ENCODE data around the gene ZMIZ1. TPM values are rescaled to one million over a fixed set of nuclear protein-coding genes. Genes with fewer than 3 reads are reported as not detected.

ZMIZ1 gene
- total RNA-seq, 1 donor from 2014 or later = 11.5 TPM

GRCh38 chr10:79220307-79220706, 151.5 kb downstream of the ZMIZ1 start:
- H3K27me3 ChIP-seq (ENCODE audit: control insufficient read depth in 3 of 3, insufficient read depth in 3 of 3, low read length in 3 of 3) = no peaks in the 10 kb centered on the region
- peak overlapping the region in 1 of 3 donors; percentile 4 for H3K9ac ChIP-seq (ENCODE audit: low read depth in 1 of 3, low read length in 3 of 3)
- peaks cover 24 to 39% (median 27%) of the 10 kb centered on the region in 3 donors for H3K36me3 ChIP-seq (ENCODE audit: control insufficient read depth in 3 of 3, insufficient read depth in 3 of 3, low read length in 3 of 3)
- H3K4me3 ChIP-seq (ENCODE audit: low read length in 3 of 3) = no peak overlapping the region
- peaks cover 34 to 58% (median 50%) of the 10 kb centered on the region in 3 donors for H3K4me1 ChIP-seq (ENCODE audit: control insufficient read depth in 3 of 3, insufficient read depth in 3 of 3, low read length in 3 of 3)
- H3K9me3 ChIP-seq (ENCODE audit: control insufficient read depth in 3 of 3, low read length in 3 of 3) = no peaks in the 10 kb centered on the region
- no peak overlapping the region for H3K27ac ChIP-seq (ENCODE audit: low read depth, low read length)

- peak overlapping the region in 1 of 3 donors; percentile 1 for H3K4me3 ChIP-seq (ENCODE audit: low read length in 3 of 3)
- peaks cover 34 to 58% (median 50%) of the 10 kb centered on the region in 3 donors for H3K4me1 ChIP-seq (ENCODE audit: control insufficient read depth in 3 of 3, insufficient read depth in 3 of 3, low read length in 3 of 3)
- H3K9me3 ChIP-seq (ENCODE audit: control insufficient read depth in 3 of 3, low read length in 3 of 3) = no peaks in the 10 kb centered on the region
- peak overlapping the region in 1 of 3 donors; percentile 16 for H3K9ac ChIP-seq (ENCODE audit: low read depth in 1 of 3, low read length in 3 of 3)
- peak overlapping the region; percentile 60 for H3K27ac ChIP-seq (ENCODE audit: low read depth, low read length)
- no peaks in the 10 kb centered on the region for H3K27me3 ChIP-seq (ENCODE audit: control insufficient read depth in 3 of 3, insufficient read depth in 3 of 3, low read length in 3 of 3)
- H3K36me3 ChIP-seq (ENCODE audit: control insufficient read depth in 3 of 3, insufficient read depth in 3 of 3, low read length in 3 of 3) = peaks cover 20 to 33% (median 21%) of the 10 kb centered on the region in 3 donors
Measured at GRCh38 chr10:79221110-79222051, 152.6 kb downstream of the ZMIZ1 start.

- H3K27me3 ChIP-seq (ENCODE audit: control insufficient read depth in 3 of 3, insufficient read depth in 3 of 3, low read length in 3 of 3) = no peaks in the 10 kb centered on the region
- no peak overlapping the region for H3K4me3 ChIP-seq (ENCODE audit: low read length in 3 of 3)
- peaks cover 14 to 27% (median 15%) of the 10 kb centered on the region in 3 donors for H3K36me3 ChIP-seq (ENCODE audit: control insufficient read depth in 3 of 3, insufficient read depth in 3 of 3, low read length in 3 of 3)
- peaks cover 34 to 58% (median 50%) of the 10 kb centered on the region in 3 donors for H3K4me1 ChIP-seq (ENCODE audit: control insufficient read depth in 3 of 3, insufficient read depth in 3 of 3, low read length in 3 of 3)
- peak overlapping the region; percentile 60 for H3K27ac ChIP-seq (ENCODE audit: low read depth, low read length)
- no peaks in the 10 kb centered on the region for H3K9me3 ChIP-seq (ENCODE audit: control insufficient read depth in 3 of 3, low read length in 3 of 3)
- H3K9ac ChIP-seq (ENCODE audit: low read depth in 1 of 3, low read length in 3 of 3) = peak overlapping the region in 2 of 3 donors; percentile 16 to 23
Measured at GRCh38 chr10:79222186-79222585, 153.4 kb downstream of the ZMIZ1 start.

- Histone ChIP-seq H3K9me3 (ENCODE audit: control insufficient read depth in 3 of 3, low read length in 3 of 3) (no peaks in the 10 kb centered on the region), H3K4me1 (ENCODE audit: control insufficient read depth in 3 of 3, insufficient read depth in 3 of 3, low read length in 3 of 3) (peaks cover 34 to 60% (median 50%) of the 10 kb centered on the region in 3 donors), H3K4me3 (ENCODE audit: low read length in 3 of 3) (no peak overlapping the region), H3K9ac (ENCODE audit: low read depth in 1 of 3, low read length in 3 of 3) (peak overlapping the region in 2 of 3 donors; percentile 23 to 25), H3K36me3 (ENCODE audit: control insufficient read depth in 3 of 3, insufficient read depth in 3 of 3, low read length in 3 of 3) (peaks cover 14 to 19% (median 15%) of the 10 kb centered on the region in 3 donors), H3K27ac (ENCODE audit: low read depth, low read length) (peak overlapping the region; percentile 64), H3K27me3 (ENCODE audit: control insufficient read depth in 3 of 3, insufficient read depth in 3 of 3, low read length in 3 of 3) (no peaks in the 10 kb centered on the region)
Measured at GRCh38 chr10:79223091-79224048, 154.6 kb downstream of the ZMIZ1 start.

- H3K27ac ChIP-seq (ENCODE audit: low read depth, low read length) = no peak overlapping the region
Measured at GRCh38 chr10:79224263-79224949, 155.6 kb downstream of the ZMIZ1 start.

GRCh38 chr10:79224992-79225391, 156.2 kb downstream of the ZMIZ1 start:
- Histone ChIP-seq H3K9me3 (ENCODE audit: control insufficient read depth in 3 of 3, low read length in 3 of 3) (no peaks in the 10 kb centered on the region), H3K4me3 (ENCODE audit: low read length in 3 of 3) (no peak overlapping the region), H3K27me3 (ENCODE audit: control insufficient read depth in 3 of 3, insufficient read depth in 3 of 3, low read length in 3 of 3) (no peaks in the 10 kb centered on the region), H3K36me3 (ENCODE audit: control insufficient read depth in 3 of 3, insufficient read depth in 3 of 3, low read length in 3 of 3) (peaks cover 17 to 22% (median 19%) of the 10 kb centered on the region in 3 donors), H3K9ac (ENCODE audit: low read depth in 1 of 3, low read length in 3 of 3) (no peak overlapping the region), H3K4me1 (ENCODE audit: control insufficient read depth in 3 of 3, insufficient read depth in 3 of 3, low read length in 3 of 3) (peaks cover 33 to 59% (median 50%) of the 10 kb centered on the region in 3 donors), H3K27ac (ENCODE audit: low read depth, low read length) (no peak overlapping the region)

More at GRCh38 chr10:79224263-79224949, 155.6 kb downstream of the ZMIZ1 start:
- Histone ChIP-seq H3K9ac (ENCODE audit: low read depth in 1 of 3, low read length in 3 of 3) (no peak overlapping the region), H3K27me3 (ENCODE audit: control insufficient read depth in 3 of 3, insufficient read depth in 3 of 3, low read length in 3 of 3) (no peaks in the 10 kb centered on the region), H3K4me1 (ENCODE audit: control insufficient read depth in 3 of 3, insufficient read depth in 3 of 3, low read length in 3 of 3) (peaks cover 34 to 58% (median 47%) of the 10 kb centered on the region in 3 donors), H3K36me3 (ENCODE audit: control insufficient read depth in 3 of 3, insufficient read depth in 3 of 3, low read length in 3 of 3) (peaks cover 16 to 22% (median 22%) of the 10 kb centered on the region in 3 donors), H3K4me3 (ENCODE audit: low read length in 3 of 3) (no peak overlapping the region), H3K9me3 (ENCODE audit: control insufficient read depth in 3 of 3, low read length in 3 of 3) (no peaks in the 10 kb centered on the region)

GRCh38 chr10:79226391-79227245, 157.9 kb downstream of the ZMIZ1 start:
- Histone ChIP-seq H3K4me1 (ENCODE audit: control insufficient read depth in 3 of 3, insufficient read depth in 3 of 3, low read length in 3 of 3) (peaks cover 17 to 46% (median 37%) of the 10 kb centered on the region in 3 donors), H3K27me3 (ENCODE audit: control insufficient read depth in 3 of 3, insufficient read depth in 3 of 3, low read length in 3 of 3) (no peaks in the 10 kb centered on the region), H3K9me3 (ENCODE audit: control insufficient read depth in 3 of 3, low read length in 3 of 3) (no peaks in the 10 kb centered on the region), H3K27ac (ENCODE audit: low read depth, low read length) (no peak overlapping the region), H3K9ac (ENCODE audit: low read depth in 1 of 3, low read length in 3 of 3) (no peak overlapping the region), H3K4me3 (ENCODE audit: low read length in 3 of 3) (no peak overlapping the region), H3K36me3 (ENCODE audit: control insufficient read depth in 3 of 3, insufficient read depth in 3 of 3, low read length in 3 of 3) (peaks cover 21 to 25% (median 22%) of the 10 kb centered on the region in 3 donors)

GRCh38 chr10:79229071-79229541, 160.3 kb downstream of the ZMIZ1 start:
- Histone ChIP-seq H3K4me1 (ENCODE audit: control insufficient read depth in 3 of 3, insufficient read depth in 3 of 3, low read length in 3 of 3) (peaks cover 0 to 22% (median 13%) of the 10 kb centered on the region in 3 donors), H3K9me3 (ENCODE audit: control insufficient read depth in 3 of 3, low read length in 3 of 3) (no peaks in the 10 kb centered on the region), H3K27me3 (ENCODE audit: control insufficient read depth in 3 of 3, insufficient read depth in 3 of 3, low read length in 3 of 3) (no peaks in the 10 kb centered on the region), H3K27ac (ENCODE audit: low read depth, low read length) (no peak overlapping the region), H3K9ac (ENCODE audit: low read depth in 1 of 3, low read length in 3 of 3) (no peak overlapping the region), H3K4me3 (ENCODE audit: low read length in 3 of 3) (no peak overlapping the region), H3K36me3 (ENCODE audit: control insufficient read depth in 3 of 3, insufficient read depth in 3 of 3, low read length in 3 of 3) (peaks cover 20 to 31% (median 24%) of the 10 kb centered on the region in 3 donors)

Data from skeletal muscle tissue (tissue), 4 donors.